Erythroblast (primary cell): ENCODE results near the gene HDGFL2.

Experiments used
- GATA1 ChIP-seq: IDR thresholded peaks from 2 replicates; pipeline ENCODE4 v1.6.1; 2011; ENCODE audit warnings: low read depth, mild to moderate bottlenecking, control low read depth, low read length, moderate library complexity
- POLR2A ChIP-seq: IDR thresholded peaks from 2 replicates; pipeline ENCODE4 v1.6.1; 2011; ENCODE audit warnings: mild to moderate bottlenecking, low read length

DNA sequence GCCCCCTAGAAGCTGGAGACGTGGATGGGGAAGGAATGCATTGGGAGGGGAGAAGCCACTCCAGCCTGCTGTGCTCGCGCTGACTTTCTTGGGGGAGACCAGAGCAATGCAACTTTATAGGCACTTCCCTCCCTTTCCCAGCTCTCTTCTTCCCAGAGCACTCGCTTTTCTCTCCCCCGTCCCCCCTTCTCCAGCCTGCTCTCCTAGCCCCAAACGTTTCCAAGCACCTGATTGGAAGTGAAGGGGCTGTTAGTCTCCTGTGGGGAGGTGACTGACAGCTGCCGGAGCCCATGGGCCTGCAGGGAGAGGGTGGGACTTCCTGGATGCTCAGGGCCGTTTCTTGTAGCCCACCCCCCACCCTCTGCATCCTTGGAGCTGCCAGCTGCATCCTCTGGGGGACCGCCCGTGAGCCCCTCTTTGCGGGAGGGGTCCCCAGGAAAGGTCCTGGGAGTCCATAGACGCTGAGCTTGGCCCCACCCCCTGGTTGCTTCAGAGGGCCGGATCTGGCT is 2.5 kb downstream of the HDGFL2 start:
- TF ChIP-seq POLR2A, result no peak
- no peak for TF ChIP-seq GATA1
